GM12801 (cell line): ENCODE measurements around the gene PI4K2B.

ENCODE experiments used
- TF ChIP-seq, protein P1 (sequence below): IDR thresholded peaks from one replicate; pipeline ENCODE4 v1.5.1; 2011; ENCODE audit warnings: control low read depth; ENCODE audit not compliant: insufficient read length; ENCODE audit errors: extremely low read depth

Gene PI4K2B

DNA sequence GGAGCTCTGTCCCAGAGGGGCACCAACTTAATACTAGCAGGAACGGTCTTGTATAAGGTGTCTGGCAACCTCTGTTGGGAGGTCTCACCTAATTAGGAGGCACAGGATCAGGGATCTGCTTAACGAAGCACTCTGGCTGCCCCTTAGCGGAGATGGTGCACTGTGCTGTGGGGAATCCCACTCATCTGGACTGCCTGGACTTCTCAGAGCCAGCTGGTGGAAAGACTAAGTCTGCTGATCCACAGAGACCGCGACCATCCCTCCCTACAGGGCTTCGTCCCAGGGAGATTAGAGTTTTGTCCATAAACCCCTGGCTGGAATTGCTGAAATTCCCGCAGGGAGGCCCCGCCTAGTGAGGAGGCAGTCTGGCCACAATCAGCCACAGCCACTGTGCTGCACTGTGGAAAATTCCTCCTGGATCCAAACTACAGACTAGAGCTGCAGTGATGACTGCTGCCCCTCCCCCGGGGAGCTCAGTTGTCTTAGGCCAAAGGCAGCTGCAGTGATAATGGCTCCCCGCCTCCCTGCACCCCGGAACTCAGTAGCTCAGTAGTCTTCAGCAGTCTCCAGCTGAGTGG, 56.7 kb downstream of the PI4K2B start:
- TF ChIP-seq, protein P1, sequence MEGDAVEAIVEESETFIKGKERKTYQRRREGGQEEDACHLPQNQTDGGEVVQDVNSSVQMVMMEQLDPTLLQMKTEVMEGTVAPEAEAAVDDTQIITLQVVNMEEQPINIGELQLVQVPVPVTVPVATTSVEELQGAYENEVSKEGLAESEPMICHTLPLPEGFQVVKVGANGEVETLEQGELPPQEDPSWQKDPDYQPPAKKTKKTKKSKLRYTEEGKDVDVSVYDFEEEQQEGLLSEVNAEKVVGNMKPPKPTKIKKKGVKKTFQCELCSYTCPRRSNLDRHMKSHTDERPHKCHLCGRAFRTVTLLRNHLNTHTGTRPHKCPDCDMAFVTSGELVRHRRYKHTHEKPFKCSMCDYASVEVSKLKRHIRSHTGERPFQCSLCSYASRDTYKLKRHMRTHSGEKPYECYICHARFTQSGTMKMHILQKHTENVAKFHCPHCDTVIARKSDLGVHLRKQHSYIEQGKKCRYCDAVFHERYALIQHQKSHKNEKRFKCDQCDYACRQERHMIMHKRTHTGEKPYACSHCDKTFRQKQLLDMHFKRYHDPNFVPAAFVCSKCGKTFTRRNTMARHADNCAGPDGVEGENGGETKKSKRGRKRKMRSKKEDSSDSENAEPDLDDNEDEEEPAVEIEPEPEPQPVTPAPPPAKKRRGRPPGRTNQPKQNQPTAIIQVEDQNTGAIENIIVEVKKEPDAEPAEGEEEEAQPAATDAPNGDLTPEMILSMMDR = no peak

DNA sequence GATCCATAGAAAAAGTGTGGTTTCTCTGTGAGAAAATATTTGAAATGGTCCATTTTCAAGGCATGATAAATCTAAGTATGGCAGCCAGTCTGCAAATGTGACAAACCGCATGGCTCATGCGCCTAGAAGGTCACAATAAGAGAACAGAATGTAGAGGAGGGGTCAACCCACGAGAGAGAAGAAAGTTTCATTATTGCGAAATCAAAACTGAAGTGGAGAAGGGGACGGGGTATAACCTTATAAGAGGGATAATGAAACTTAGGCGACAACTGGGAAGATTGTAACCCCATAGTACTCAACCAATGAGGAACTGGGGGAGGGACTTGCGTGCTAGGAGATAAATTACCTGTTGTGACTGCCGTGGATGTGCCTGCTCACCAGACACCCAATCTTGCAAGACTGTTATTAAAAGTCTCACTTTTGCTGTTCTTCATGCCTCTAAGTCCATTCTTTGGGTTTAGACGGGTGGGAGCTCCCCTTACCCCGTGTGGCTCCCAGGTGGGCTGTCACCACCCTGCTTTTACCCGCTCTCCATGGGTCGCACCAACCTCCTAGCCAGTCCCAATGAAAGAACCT, 57.4 kb downstream of the PI4K2B start:
- TF ChIP-seq, protein P1 = no peak

DNA sequence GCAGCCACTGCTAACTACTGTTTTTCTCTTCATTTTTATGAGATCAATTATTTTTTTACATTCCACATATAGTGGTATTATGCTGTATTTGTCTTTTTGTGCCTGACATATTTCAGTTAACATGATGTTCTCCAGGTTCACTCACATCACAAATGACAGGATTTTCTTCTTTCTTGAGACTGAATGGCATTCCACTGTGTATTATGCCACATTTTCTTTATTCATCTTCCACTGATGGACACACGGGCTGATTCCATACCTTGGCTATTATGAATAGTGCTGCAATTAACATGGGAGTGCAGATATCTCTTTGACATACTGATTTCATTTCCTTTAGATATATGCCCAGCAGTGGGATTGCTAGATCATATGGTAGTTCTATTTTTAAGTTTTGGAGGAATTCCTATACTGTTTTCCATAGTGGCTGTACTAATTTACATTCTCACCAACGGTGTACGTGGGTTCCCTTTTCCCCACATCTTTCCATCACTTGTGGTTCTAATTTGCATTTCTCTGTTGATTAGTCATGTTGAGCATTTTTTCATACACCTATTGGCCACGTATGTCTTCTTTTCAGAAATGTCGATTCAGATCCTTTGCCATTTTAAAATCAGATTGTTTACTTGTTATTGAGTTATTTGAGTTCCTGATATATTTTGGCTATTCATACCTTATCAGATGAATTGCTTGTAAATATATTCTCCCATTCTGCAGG, 63.9 kb downstream of the PI4K2B start:
- TF ChIP-seq, protein P1 = no peak

DNA sequence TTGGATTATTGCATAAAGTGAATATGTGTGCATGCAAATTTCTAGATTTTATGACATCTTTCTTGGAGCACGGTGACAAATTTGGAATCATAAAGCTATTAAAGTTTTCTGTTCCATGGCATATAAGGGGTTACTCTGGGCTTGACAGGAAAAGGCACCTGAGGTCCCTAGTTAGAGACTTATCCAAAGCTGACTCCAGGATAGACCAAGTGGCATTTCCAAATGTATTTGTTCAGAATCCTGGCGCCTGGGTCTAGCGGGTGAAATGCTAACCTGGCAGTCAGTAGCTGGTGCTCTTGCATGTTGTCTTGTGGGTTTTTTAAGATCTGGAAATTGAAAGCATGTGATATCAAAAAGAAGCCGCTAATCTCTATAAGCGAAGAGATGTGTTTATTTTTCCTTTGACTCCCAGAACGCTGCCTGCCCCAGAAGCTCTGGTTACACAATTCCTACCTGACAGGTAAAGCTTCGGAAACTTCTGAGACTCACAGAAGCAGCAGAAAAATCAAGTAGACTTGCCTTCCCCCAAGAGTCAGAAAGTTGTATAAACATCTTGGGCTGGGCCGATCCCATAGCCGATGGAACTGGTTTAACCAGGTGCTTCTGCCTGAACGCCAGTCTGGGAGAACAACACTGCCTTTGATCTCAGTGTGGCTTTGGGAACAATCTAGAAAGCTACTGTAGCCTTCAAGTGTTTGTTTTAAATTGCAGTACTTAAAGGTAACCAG, 65.8 kb downstream of the PI4K2B start:
- TF ChIP-seq, protein P1 = no peak

DNA sequence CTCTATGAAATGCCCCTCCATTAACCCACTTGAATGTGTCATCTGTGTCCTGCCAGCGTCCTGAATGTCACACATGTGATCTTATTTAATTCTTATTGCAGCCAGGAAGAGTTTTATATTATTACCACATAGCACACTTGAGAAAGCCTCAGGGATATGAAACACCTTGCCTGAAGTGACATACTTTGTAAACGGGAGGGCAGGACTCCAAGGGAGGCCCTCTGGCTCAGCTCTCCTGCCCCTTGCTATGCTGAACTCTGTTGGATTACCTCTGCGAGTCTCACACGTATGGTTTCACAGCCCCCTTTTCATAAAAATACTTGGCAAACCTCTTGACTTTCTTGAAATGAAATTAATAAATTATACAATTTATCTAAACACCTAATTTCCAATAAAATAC, 67.6 kb downstream of the PI4K2B start:
- TF ChIP-seq, protein P1 = no peak

DNA sequence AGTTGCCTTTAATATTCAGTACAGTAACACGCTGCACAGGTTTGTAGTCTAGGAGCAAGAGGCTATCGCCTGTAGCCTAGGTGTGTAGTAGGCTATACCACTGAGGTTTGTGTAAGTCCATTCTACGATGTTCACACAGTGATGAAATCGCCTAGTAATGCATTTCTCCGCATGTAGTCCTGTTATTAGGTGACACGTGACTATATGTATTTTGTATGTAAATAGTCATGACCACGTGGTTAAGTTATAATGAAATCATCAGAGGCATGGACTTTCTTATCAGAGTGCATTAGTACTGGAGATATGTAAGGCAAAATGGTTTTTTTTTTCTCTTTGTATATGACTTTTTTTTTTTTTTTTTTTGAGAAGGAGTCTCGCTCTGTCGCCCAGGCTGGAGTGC, 68.8 kb downstream of the PI4K2B start:
- TF ChIP-seq, protein P1 = no peak

DNA sequence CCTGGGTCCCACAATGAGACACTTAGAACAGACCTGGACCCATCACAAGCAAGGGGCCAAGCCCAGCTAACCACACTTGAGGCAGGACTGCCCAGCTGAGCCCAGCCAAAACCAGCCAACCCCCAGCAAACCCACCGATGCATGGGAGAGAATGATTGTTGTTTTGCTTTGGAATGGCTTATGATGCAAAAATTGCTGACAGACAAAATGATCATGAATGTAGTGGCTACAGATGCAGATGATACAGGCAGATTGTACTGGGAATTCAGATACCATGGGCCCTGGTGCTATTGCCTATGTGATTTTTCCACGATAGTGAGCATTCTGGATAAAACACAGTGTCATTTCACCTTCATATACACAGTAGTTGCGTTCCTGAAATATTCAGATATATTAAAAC, 69.7 kb downstream of the PI4K2B start:
- TF ChIP-seq, protein P1 = no peak
